Muscle of back (tissue), 11 donors: ENCODE data around the gene PTPRN2. TPM values are rescaled to one million over a fixed set of nuclear protein-coding genes. Genes with fewer than 3 reads are reported as not detected.
"Not testable (repeated sequence)": the region's sequence is repeated elsewhere in the genome, so short reads cannot be mapped to it uniquely, and the experiment has no call there.

Experiments
- DNase-seq, 3 donors: peaks; one replicate each; pipeline versions ENCODE4 v3.0.0 to v3.0.0-alpha.2; 2013
- polyA plus RNA-seq, 10 donors: library from polyadenylated mRNA; unstranded; fragments of 120-200 nt; gene quantifications; one replicate each; pipeline ENCODE4 v1.2.1, GENCODE V29; 2013; ENCODE audit not compliant: insufficient read length in 10 of 10

The PTPRN2 gene
- polyA plus RNA-seq, 10 donors, result 1.8 to 3.1 (median 2.1) TPM

DNA sequence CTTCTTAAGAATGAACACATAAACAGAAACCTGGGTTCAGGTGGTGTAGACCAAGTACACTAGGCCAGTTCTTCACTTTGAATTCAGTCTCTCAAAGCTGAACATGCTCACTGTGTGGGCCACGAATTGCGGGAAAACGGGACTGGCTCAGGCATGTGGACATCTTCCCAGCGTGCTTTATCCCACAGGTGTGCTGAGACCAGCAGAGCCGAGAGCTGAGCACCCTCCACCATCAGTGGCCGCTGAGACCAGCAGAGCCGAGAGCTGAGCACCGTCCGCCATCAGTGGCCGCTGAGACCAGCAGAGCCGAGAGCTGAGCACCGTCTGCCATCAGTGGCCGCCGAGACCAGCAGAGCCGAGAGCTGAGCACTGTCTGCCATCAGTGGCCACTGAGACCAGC is 985.5 kb downstream of the PTPRN2 start:
- DNase-seq, result no peak

DNA sequence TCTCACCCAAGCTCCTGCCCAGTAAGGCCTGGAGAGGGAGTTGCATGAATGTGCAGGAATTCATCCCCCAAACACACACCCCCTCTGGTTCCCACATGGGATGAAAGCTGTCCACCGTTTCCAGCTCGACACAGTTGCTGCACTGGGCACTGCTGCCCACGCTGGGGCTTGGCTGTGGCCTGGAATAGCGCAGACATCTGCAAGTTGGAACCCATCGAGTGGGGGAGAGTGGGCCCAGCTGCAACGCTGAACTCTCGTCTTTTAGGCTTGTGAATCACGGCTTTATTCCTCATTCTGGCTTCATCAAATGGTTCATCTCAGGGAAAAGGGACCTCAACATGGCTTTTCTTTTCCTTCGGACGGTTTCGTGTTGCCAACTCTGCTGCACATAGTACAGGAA is 986.1 kb downstream of the PTPRN2 start:
- no peak for DNase-seq

DNA sequence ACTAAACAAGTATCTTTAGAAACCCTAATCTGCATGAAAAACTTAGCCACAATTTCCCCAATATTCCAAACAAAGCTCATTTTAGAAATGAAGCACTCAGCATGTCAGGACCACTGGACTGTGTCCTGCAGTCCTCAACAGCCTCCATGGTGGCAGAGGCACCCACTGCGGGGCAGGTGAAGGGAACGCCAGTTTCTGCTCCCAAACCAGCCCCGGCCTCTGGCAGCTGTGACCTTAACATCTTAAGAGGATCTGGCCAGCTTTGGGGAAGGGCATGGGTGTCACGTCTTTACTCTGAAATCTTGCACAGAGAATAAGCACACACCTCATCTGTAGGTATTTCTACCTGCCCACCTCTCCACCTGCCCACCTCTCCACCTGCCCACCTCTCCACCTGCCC is 988.1 kb downstream of the PTPRN2 start:
- no peak for DNase-seq

DNA sequence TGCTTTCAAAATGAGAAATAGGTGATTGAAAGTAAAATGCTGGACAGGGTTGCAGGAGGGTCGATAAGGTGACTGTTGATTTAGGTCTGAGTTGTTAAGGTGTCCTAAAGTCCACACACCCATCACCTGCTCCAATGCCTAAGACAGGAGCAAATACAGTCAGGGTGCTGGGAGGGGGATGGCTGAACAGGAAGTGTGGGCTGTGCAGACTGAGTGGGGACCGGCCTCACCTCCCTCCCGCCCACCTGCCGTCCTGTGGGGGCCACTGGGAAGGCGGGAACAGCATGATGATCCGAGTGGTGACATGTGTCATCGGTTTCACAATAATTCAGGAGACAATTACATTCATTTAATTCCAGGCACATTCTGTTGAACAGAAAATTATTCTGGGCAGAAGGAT is 990.1 kb downstream of the PTPRN2 start:
- no peak for DNase-seq

DNA sequence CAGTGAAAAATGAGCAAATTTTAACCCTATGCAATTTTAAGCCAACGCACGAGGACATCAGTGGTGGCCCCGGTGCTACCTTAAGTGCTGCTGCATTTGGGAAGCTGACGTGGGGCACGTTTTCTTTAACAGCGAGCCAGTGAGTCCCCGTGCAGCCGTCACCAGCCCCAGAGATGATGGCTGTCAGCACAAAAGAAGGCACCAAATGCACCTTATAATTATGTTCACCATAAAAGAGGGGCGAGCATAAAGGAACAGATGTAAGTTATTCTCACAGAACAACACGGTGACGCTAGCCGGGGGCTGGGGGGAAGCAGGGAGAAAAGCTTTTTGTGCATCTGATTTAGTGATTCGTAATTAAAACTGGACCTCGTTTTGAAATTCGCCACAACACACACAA is 990.7 kb downstream of the PTPRN2 start:
- DNase-seq, result no peak

GRCh38 chr7:157596471-157596870 is 991.2 kb downstream of the PTPRN2 start:
- no peak for DNase-seq

GRCh38 chr7:157596026-157596425 is 991.6 kb downstream of the PTPRN2 start:
- no peak for DNase-seq

DNA sequence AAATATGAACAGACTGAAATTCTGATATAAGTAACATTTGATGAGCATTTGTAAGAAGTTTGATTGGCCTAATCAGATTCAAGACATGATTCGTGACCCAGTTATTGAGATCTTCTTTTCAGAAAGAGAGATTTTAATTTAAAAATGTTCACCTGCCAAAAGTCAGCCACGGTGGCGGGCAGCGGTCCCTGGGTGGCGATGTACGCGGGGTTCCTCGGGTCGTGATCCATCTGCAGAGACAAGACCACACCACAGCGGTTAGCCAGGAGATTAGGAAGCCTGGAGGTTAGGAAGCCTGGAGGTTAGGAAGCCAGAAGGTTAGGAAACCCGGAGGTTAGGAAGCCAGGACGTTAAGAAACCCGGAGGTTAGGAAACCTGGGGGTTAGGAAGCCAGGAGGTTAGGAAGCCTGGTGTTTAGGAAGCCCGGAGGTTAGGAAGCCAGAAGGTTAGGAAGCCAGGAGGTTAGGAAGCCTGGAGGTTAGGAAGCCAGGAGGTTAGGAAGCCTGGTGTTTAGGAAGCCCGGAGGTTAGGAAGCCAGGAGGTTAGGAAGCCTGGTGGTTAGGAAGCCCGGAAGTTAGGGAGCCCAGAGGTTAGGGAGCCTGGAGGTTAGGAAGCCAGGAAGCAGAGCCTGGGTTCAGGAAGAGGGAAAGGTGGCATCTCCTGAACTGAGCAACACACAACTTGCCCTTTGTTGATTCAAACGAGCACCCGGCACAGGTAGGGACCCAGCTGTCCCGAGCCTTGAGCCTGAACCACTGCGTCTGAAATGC is 992.4 kb downstream of the PTPRN2 start:
- DNase-seq, result no peak

DNA sequence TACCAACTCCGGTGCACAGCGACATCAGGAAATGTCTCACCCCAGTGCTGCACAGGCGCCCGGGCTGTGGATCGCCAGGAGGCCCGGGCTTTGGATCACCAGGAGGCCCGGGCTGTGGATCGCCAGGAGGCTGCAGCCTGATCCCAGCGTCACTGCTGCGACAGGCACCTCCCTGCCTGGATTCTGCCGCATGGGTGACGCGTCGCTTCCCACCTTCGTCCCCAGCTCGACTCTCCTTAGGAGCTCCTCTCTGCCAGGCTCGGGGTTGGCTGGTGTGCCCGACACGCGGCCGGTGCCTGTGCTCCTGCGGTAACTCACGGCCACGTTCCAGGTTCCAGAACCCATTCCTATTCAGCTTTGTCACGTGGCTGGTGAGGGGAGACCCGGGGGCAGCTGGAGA is 993.3 kb downstream of the PTPRN2 start:
- DNase-seq, result no peak

DNA sequence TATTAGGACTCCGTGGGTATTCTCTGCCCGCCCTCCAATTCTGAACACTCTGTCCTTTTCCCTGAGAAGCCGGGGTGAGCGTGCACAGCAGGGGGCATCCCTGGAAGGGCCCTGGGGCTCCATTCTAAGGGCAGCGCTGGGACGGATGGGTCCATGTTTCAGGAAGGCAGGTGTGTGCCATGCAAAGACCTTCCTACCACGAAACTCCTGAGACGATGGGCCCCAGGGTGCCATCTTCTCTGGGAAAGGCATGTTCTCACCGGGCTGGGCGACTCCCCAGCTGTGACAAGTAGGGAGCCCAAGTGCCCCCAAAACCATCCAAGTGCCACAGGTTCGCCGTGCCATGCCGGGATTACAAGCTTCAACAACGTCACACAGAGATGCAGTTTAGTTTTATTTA is 994.1 kb downstream of the PTPRN2 start:
- no peak for DNase-seq

- DNase-seq, result not testable (repeated sequence)
These were observed 994.8 kb downstream of the PTPRN2 start for GRCh38 chr7:157592636-157593320.

DNA sequence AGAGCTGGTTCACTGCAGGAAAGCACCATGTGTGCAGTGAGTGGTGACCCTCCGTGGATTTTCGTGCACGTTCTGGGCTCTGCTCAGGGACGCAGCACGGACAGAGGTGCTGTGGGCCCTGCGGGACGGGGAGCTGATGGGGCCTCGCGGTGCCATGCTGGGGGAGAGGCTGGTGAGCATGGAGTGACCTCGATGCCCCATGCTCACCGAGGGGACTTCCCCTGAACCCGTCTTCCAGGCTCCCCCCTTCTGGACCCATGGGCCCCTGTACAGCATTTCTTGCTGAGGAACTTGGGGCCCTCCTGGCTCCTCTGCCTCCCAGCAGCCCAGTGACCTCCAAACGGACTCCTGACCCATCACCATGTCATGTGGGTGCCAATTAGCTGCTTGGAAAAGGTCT is 997.1 kb downstream of the PTPRN2 start:
- no peak for DNase-seq

- DNase-seq, result no peak
These were observed 997.9 kb downstream of the PTPRN2 start for GRCh38 chr7:157589680-157590079.

GRCh38 chr7:157587805-157588560 is 999.6 kb downstream of the PTPRN2 start:
- no peak for DNase-seq

DNA sequence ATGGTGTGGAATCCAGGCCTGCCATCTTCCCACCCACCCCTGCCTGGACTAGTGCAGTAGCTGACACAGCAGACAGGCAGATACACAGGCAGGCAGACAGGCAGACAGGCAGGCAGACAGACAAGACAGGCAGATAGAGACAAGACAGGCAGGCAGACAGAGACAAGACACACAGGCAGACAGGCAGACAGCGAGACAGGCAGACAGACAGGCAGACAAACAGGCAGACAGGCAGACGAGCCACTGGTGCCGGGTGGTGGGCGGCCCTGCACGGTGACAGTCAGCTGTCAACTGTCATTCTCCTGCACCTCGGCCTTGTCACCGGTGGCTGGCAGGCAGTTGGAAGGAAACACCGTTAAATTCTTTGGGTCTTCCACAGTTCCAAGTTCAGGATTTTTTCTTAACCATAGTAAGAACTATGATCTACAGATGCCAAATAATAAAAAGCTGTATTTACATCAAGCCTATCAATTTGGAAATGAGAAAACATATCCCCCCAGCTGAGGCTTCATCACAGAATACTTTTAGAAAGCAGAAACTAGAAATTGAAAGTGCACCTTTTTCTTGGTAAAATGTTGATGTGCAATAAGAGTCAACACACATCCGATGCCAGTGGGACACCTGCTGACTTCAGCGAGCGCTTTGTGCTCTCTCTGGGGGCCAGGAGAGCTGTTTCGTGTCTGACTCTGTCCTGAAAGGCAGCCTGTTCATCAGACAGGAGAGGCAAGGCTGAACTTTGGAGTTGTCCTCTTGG is 1000.4 kb downstream of the PTPRN2 start:
- DNase-seq, result no peak

DNA sequence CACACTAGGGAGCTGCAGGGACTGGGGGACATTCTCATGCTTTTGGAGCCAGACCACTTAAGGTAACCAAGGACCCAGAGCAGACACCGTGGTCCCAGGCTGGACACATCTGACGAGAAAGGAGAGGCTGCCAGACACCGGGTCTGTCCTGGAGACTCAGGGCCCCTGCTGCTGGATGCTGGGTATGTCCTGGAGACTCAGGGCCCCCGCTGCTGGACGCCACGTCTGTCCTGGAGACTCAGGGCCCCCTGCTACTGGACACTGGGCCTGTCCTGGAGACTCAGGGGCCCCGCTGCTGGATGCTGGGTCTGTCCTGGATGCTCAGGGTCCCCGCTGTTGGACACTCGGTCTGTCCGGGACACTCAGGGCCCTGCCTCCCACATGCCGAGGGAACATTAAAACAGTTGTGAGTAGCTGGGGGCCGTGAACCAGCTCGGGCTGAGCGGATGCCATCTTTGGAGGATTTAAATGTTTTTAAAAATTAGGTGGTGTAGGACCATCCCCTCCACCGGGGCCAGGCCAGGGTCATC is 1001.1 kb downstream of the PTPRN2 start:
- no peak for DNase-seq

DNA sequence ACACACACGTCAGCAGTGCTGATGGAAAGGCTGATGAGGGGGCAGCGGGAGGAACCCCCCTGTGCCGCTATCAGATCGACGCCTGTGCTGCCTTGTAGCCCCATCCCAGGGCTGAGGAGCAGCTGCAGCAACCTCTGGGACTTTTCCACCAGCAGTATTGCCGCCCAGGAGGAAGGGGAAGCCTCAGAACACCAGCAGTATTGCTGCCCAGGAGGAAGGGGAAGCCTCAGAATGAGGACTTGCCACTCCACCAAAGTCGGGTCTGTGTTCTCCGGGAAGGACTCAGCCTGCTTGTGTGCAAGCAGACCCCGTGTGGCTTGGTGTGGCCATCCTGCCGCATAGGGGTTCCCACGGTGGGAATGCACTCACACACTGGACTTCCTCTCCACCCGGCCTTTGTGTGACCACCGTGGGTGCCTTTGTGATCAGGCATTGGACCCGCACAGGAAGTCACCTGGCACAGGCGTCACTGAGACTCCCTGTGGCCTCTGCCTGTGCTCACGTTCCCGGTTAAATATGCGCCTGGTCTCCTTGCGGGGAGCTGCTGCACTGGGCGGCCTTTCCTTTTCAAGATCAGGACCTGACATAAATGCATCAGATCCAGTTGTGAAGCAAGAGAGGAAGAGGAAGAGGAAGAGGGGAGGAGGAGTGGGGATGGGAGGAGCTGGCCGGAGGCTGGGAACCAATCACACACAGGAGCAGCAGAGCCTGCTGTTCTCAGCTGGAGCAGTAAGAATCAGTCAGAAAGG is 1002.3 kb downstream of the PTPRN2 start:
- DNase-seq, result peak in 2 of 3 donors; percentile 6 to 33

- no peak for DNase-seq
These were observed 1003.2 kb downstream of the PTPRN2 start for GRCh38 chr7:157584420-157584819.

- DNase-seq, result no peak
These were observed 1005.9 kb downstream of the PTPRN2 start for GRCh38 chr7:157581740-157582139.

- DNase-seq, result no peak
These were observed 1007.3 kb downstream of the PTPRN2 start for GRCh38 chr7:157580324-157580723.

DNA sequence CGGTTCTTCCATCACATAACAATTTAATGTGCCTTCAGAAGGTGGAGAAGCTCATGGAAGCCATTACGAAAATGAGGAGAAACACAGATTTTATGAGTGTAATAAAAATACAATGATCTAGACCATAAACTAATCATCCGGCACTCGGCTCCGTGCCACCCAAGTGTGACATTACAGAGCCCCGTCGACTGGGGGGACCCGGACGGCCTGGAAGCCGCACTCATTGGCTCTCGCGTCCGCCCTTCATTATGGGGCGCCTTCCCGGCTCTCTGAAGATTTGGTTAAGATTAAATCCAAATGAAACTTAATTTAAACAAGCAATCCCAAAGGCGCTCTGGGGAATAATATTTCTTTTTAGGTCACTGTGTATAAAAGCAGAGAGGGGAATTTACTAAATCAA is 1008.2 kb downstream of the PTPRN2 start:
- DNase-seq, result no peak
